CD4-positive, alpha-beta T cell treated with Interleukin-21 for 1 hour (primary cell): ENCODE results near the gene IFT52.
"Not testable (repeated sequence)": the region's sequence is repeated elsewhere in the genome, so short reads cannot be mapped to it uniquely, and the experiment has no call there.

ENCODE experiments used
- DNase-seq: peaks from one replicate; pipeline ENCODE4 v3.0.0-alpha.2; 2020

The IFT52 gene

DNA sequence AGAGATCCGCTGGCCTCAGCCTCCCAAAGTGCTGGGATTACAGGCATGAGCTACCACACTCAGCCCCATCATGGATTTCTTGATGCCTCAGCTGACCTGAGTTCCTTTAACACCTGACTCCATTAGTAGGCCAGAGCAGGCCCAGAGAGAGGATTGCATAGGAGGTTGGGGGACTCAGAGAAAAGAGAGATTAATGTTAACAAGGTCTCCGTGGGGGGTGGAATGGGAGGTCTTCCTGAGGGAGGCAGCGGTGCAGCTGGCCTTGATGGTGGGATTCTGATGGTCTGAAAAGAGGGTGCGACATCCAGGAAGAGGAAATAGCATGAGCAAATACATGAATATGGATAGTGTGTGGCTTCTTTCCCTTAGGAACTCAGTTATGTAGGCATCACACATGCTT is 22.0 kb upstream of the IFT52 start:
- no peak for DNase-seq

DNA sequence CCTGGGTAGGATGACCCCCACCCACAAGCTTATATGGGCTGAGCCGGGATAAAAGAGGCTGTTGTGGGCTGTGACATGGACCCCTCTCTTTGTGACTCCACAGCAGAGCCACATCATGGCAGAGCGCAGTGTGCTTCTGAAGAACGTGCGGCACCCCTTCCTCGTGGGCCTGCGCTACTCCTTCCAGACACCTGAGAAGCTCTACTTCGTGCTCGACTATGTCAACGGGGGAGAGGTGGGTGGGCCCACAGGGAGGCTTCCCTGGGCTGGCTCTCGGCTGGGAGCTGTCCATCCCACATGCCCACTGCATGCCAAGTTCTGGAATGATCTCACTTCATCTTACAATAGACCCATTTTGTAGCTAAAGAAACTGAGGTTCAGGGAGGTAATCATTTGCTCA is 21.5 kb upstream of the IFT52 start:
- DNase-seq: no peak

DNA sequence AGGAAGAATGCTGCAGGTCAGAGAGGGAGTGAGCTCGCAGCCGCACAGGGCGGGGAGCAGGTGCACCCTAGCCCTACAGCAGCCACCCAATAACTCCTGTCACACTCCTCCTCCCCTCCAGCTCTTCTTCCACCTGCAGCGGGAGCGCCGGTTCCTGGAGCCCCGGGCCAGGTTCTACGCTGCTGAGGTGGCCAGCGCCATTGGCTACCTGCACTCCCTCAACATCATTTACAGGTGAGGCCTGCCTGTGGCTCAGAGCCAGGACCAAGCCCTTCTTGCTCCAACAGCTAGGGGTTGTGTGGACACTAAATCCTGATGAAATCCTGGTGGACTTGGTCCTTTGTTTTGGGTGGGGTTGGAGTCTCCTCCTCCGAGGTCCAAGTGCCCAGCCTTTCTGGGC is 20.2 kb upstream of the IFT52 start:
- DNase-seq: no peak

DNA sequence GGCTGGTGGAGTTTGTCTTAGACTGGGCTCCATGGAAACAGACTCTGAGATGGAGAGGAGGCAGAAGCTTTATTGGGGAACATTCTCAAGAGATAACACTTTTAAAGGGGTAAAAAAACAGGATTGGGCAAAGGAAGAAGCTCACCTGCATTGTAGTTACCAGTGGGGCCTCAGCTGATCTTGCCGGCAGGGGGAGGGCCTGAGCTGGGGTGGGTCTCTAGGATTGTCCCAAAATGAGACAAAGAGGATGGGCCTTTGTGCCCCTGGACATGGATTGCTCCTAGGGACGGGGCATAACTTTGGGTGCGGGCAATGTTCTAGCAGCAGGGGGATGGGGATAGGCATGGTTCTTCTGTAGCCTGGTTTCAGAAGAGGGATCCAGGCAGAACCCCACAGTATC is 19.4 kb upstream of the IFT52 start:
- DNase-seq: no peak

DNA sequence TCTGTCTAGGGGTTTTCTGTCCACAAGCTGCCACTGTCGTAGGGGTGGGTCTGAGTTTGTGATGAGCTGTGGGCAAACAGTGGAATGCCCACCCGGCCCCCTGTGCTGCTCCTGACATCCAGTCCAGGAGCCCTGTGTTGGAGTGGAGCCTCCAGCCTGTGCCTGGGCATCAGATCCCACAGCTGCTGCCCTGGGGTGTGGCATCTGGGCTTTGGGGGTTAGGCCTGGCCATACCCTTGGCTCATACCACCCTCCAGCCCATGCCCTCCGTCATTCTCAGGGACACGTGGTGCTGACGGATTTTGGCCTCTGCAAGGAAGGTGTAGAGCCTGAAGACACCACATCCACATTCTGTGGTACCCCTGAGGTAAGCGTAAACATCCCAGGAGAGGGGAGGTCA is 19.0 kb upstream of the IFT52 start:
- DNase-seq: no peak

DNA sequence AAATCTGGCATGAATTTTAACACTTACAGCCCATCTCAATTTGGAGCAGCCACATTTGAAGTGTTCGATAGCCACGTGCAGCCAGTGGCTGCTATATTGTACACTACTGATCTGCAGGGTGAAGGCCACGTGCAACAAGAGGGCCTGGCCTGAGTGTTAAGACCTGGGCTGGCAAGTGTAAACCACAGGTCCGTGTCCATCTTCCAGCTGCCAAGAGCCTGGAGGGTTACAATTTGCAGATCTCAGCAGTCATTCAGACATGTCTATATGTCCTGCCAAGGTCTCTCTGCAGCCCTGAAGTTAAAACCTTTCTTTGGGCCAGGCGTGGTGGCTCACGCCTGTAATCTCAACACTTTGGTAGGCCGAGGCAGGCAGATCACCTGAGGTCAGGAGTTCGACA is 17.8 kb upstream of the IFT52 start:
- no peak for DNase-seq

DNA sequence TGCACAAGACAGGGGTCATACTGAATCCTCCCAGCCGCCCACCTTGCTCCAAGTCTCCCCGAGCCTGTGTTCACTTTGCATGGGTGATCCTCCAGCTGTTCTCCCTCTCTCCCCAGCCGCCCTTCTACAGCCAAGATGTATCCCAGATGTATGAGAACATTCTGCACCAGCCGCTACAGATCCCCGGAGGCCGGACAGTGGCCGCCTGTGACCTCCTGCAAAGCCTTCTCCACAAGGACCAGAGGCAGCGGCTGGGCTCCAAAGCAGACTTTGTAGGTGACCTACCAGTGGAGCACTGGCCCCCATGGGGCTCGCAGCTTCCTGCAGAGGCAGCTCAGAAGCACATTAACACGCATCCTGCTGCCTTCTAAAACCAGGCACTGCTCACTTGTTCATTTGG is 14.6 kb upstream of the IFT52 start:
- DNase-seq: no peak

DNA sequence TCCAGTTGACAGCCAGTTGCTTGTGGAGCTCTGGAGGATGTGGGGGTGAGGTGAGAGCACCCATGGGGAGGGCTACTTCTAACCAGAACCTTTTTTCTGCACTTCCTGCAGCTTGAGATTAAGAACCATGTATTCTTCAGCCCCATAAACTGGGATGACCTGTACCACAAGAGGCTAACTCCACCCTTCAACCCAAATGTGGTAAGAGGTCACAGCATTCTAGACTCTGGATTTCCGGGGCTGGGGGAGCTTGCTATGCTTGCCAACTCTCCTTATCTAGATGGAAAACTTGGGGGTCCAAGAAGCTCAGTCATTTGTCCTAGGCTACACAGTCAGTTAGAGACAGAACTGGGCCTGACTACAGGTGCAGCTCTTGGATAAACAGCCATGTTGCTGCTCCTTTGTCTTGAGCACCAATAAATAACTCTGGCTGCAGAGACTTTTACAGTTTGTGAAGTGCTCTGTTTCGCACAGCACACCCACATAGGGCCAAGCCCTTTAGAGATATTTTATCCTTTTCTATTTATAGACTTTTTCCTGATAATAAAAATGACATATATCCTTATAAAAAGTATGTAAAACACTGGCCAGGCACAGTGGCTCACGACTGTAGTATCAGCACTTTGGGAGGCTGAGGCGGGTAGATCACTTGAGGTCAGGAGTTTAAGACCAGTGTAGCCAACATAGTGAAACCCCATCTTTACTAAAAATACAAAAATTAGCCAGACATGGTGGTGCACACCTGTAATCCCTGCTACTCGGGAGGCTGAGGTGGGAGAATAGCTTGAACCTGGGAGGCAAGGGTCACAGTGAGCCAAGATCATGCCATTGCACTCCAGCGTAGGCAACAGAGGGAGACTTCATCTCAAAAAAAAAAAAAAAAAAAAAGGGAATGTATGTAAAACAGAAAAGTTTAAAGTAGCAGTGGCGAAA is 10.6 kb upstream of the IFT52 start:
- no peak for DNase-seq

DNA sequence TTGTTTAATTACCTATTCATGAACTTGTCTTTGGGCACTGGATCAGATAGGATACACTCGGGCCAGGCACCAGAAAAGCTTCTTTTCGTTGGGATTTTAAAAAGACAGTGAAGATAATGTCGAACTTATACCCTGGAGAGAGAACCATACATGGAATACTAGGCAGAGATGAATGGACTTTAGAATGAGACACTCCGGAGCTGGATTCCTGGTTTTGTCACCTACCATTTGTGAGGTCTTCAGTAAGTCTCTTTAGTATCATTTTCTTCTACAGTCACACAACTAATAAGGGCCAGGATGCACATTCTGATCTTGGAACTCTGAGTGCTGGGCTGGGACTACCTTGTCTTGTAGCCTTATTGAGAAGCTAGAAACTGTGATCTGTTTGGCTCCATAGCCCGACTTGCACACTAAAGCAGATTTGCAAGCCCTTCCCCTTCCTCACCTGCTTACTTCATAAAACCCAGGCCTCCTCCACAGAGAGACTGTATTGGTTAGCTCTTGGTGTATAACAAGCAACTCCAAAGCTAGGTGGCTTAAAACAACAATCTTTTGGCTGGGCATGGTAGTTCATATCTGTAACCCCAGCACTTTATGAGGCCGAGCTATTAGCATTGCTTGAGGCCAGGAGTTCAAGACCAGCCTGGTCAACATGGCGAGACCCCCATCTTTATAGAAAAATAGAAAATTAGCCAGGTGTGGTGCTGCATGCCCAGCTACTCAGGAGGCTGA is 7.4 kb upstream of the IFT52 start:
- DNase-seq: no peak

DNA sequence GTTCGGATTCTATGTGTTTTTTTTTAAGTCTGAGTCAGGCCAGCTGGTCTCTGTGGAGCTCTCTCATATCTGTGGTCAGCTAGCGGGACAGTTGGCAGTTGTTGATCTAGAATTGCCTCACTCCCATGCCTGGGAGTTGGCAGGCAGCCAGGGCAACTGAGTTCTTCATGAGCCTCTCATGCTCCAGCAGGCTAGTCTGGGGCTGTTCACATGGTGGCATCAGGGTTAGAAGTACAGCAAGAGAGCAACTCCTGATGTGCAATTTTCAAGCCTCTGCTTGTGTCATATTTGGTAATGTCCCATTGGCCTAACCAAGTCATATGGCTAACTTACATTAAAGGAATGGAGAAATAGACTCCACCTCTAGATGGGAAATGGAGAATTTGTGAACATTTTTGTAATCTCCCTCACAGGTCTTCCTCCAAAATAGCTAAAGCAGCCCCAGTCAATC is 6.7 kb upstream of the IFT52 start:
- no peak for DNase-seq

DNA sequence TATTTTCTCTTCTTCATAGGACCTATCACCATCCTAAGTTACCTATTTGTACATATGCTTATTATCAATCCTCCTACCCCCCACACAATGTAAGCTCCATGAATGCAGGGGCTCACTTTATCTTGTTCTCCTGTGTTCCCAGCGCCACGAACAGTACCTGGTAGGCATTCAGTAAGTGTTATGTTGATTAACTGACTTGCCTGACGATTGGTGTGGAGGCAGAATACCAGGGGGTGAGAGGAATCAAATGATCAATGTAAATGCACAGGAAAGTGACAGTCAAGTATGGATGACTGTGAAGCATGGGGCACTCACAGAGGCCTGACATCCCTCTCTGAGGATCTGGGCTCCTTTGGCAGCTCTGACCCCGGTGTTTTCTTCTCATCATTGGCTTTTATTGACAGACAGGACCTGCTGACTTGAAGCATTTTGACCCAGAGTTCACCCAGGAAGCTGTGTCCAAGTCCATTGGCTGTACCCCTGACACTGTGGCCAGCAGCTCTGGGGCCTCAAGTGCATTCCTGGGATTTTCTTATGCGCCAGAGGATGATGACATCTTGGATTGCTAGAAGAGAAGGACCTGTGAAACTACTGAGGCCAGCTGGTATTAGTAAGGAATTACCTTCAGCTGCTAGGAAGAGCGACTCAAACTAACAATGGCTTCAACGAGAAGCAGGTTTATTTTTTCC is 6.1 kb upstream of the IFT52 start:
- DNase-seq: no peak

DNA sequence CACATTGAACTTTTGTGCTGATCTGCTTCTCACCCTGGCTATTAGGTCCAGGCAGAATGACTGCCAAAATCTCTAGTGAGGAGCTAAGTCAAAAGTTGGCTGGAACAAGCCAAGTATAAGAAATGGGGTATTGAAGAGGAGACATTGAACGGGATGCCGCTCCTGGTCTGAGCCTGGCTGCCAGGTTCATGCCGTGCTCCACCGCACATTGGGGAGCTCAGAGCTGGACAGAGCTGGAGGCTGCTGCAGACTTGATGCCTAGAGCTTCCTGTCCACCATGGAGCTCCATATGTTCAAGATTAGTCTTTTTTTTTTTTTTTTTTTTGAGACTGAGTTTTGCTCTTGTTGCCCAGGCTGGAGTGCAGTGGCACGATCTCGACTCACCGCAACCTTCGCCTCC is 4.1 kb upstream of the IFT52 start:
- DNase-seq: no peak

DNA sequence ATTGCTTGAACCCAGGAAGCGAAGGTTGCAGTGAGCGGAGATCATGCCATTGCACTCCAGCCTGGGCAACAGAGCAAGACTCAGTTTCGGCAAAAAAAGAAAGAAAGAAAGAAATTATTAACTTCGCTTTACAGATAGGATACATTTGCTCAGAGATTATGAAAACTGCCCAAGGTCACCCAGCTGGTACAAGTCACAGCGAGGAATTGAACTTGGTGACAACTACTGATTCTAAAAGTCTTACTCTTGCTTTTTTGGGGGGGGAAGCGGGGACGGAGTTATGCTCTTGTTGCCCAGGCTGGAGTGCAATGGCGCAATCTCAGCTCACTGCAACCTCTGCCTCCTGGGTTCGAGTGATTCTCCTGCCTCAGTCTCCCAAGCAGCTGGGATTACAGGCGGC is 2.2 kb upstream of the IFT52 start:
- not testable (repeated sequence) for DNase-seq

DNA sequence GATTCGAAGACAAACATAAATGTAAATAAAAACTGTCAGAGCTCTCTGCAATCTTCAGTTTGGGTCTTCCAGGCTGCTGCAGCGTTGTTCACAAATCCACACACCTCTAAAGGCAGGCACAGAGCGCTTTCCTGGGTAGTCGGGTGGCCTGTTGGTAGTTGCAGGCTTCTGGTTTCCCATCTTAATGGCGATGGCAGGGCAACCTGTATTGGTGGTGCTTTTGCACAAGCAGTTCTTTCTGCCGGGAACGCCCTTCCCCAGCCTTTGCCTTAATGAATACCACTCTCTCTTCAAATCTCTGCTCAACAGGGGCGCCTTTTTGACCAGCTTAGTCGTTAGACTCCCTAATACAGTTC is 723 bp upstream of the IFT52 start:
- DNase-seq: no peak

DNA sequence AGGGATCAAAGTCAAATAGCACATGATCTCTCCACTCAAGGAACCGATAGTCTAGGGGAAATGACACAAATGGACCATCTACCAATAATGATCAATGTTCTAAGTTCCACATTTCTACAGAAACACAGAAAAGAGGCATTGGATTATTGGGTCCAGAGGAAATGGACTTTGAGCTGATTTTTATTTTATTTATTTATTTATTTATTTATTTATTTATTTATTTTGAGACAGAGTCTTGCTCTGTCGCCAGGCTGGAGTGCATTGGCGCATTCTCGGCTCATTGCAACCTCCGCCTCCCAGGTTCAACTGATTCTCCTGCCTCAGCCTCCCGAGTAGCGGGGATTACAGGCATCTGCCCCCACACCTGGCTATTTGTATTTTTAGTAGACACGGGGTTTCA is 11.2 kb downstream of the IFT52 start:
- not testable (repeated sequence) for DNase-seq

DNA sequence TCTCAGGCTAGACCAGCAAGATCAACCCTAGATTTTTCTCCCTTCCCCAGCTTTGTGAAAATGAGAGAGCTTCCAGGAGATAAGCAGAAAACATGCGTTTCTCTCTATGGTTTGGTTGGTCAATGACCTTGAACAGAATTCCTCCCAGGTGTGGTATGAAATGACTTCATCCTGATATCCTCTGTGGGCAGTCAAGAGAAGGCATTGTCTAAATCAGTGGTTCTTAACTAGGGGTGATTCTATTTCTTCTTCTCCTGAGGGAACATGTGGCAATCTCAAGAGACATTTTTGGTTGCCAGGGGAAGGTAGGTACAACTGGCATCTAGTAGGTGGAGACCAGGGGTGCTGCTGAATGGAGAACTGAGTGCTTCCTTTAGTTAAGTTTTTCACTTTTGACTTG is 12.4 kb downstream of the IFT52 start:
- DNase-seq: no peak

DNA sequence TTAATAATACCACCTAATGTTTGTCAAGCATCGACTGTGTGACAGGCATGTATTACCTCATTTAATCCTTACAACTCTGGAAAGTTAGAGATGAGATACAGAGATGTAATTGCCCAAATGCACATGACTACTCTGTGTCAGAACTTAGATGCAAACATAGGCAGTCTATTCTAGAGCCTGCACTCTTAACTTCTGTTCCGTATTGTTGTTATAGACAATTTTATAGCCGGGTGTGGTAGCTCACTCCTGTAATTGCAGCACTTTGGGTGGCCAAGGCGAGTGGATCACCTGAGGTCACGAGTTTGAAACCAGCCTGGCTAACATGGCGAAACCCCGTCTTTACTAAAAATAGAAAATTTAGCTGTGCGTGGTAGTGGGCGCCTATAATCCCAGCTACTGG is 15.0 kb downstream of the IFT52 start:
- DNase-seq: no peak

DNA sequence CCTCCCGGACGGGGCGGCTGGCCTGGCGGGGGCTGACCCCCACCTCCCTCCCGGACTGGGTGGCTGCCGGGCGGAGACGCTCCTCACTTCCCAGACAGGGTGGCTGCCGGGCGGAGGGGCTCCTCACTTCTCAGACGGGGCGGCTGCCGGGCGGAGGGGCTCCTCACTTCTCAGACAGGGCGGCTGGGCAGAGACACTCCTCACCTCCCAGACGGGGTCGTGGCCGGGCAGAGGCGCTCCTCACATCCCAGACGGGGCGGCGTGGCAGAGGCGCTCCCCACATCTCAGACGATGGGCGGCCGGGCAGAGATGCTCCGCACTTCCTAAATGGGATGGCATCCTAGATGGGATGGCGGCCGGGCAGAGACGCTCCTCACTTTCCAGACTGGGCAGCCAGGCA is 16.5 kb downstream of the IFT52 start:
- DNase-seq: not testable (repeated sequence)

DNA sequence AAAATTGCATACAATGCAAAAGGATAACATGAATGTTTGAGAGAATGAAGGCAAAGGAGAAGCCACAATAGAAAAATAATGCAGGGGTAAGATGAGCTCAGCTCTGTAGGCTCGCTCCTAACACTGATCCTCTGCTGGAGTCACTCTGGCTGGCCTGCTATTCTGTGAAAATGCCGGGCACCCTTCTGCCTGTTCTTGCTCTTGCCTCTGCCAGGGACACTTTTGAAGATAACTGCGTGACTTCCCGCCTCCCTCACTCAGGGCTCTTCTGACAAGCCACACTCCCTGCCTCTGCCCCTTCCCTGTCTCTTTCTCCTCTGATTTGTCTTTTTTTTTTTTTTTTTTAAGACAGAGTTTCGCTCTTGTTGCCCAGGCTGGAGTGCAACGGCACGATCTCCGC is 40.9 kb downstream of the IFT52 start:
- DNase-seq: no peak

DNA sequence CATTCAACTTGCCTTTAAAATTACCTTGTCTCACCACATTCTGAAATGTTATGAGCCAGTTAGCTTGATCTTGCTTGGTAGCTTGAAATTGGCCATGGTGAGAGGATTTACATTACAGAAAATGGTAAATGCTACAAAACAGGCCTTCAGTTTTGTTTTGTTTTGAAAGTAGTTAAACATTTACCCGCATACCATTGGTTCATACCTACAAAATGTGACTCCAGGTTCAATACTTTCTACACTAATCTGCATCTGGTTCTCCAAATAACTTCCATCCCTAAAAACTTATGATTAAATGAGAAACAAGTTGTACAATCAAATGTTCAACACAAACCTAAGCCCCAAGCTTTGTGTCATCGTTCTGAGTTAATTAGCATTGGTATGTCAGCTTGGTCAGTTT is 45.7 kb downstream of the IFT52 start:
- DNase-seq: no peak

DNA sequence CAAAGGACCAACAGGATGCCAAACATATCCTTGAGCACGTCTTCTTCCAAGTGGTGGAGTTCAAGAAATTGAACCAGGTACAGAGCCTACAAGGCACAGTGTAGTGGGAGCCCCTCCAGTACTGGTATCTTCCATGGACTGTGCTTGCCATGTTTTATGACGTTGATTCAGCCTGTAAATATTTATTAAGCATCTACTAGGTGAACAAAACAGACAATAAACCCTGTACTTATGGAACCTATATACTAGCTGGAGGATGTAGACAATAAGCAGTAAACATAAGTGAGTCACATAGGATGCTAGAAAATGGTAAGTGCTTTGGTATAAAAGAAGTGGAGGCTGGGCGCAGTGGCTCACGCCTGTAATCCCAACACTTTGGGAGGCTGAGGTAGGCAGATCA is 51.8 kb downstream of the IFT52 start:
- no peak for DNase-seq

DNA sequence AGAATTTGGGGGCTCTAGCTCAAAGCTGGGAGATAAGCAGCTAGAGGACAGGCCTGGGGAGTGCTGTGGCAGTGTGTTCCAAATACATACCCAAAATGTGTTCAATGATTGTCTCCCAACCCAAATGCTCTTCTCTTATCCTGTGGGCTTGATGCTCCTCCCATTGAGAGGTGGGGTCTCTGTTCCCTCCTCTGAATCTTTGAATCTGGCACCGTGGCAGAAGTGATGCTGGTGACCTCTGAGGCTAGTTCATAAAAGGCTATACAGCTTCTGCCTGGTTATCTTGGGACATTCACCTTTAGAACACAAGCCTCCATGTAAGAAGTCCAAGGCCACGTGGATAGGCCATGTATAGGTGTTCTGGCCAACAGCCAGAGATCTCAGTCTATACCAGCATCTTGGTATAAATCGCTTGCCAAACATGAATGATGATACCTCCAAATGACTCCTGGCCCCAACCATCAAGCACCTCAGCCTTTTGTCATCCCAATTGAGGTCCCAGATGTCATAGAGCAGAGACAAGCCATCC is 60.3 kb downstream of the IFT52 start:
- DNase-seq: no peak

DNA sequence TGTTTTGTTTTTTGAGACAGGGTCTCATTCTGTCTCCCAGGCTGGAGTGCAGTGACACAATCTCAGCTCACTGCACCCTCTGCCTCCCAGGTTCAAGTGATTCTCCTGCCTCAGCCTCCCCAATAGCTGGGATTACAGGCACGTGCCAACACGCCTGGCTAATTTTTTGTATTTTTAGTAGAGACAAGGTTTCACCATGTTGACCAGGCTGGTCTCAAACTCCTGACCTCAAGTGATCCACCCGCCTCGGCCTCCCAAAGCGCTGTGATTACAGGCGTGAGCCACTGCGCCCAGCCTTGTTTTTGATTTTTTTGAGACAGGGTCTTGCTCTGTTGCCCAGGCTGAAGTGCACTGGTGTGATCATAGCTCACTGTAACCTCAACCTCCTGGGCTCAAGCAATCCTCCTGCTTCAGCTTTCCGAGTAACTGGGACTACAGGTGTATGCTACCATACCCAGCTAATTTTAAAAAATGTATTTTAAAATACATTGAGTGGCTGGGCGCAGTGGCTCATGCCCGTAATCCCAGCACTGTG is 61.0 kb downstream of the IFT52 start:
- not testable (repeated sequence) for DNase-seq
